Measurements from ENCODE around the gene RNF146.

- TF ChIP-seq CTCF (IDR thresholded peaks at IDR 0.05) (no peak), POLR2A (IDR thresholded peaks at IDR 0.05) (no peak)
Measured at GRCh38 chr6:127289934-127290333, 23.3 kb downstream of the RNF146 start.

Measured in thyroid gland (tissue), 4 donors.